Uterus (tissue), 2 donors: ENCODE results near the gene DUOX2.

Source experiments
- POLR2A ChIP-seq, 2 donors: fragments of 450-650 bp; IDR thresholded peaks; one replicate each; pipeline ENCODE4 v1.6.1; 2016; ENCODE audit warnings: antibody characterized with exemption in 2 of 2, mild to moderate bottlenecking in 1 of 2, moderate library complexity in 1 of 2
- TF ChIP-seq, protein P1 (sequence below), 4 experiments: fragments of 200-600 bp in 2 of 4; fragments of 450-650 bp in 2 of 4; sonication (generic) in 2 of 4; IDR thresholded peaks; one replicate each; pipeline ENCODE4 v1.5.1; 2016 to 2019; ENCODE audit warnings: antibody characterized with exemption in 4 of 4, mild to moderate bottlenecking in 2 of 4, moderate library complexity in 1 of 4

GRCh38 chr15:45048794-45049631 lies 65.0 kb downstream of the DUOX2 start:
- TF ChIP-seq, protein P1, sequence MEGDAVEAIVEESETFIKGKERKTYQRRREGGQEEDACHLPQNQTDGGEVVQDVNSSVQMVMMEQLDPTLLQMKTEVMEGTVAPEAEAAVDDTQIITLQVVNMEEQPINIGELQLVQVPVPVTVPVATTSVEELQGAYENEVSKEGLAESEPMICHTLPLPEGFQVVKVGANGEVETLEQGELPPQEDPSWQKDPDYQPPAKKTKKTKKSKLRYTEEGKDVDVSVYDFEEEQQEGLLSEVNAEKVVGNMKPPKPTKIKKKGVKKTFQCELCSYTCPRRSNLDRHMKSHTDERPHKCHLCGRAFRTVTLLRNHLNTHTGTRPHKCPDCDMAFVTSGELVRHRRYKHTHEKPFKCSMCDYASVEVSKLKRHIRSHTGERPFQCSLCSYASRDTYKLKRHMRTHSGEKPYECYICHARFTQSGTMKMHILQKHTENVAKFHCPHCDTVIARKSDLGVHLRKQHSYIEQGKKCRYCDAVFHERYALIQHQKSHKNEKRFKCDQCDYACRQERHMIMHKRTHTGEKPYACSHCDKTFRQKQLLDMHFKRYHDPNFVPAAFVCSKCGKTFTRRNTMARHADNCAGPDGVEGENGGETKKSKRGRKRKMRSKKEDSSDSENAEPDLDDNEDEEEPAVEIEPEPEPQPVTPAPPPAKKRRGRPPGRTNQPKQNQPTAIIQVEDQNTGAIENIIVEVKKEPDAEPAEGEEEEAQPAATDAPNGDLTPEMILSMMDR (IDR thresholded peaks at IDR 0.05), result no peak
- no peak for TF ChIP-seq POLR2A (IDR thresholded peaks at IDR 0.05)
